PFSK-1 (cell line): Measurements from ENCODE around the gene TMEM132D.

Experiments
- POLR2AphosphoS5 ChIP-seq: IDR thresholded peaks from 2 replicates; pipeline ENCODE4 v1.6.1; 2012; ENCODE audit warnings: low read depth, mild to moderate bottlenecking, control low read depth, low read length, moderate library complexity
- REST ChIP-seq, 2 experiments: IDR thresholded peaks; 2 replicates each; pipeline versions ENCODE4 v1.6.1 to v1.8.0; 2011 to 2012; ENCODE audit warnings: low read depth in 2 of 2, low read length in 2 of 2, control low read depth in 1 of 2, inconsistent platforms in 1 of 2, mild to moderate bottlenecking in 1 of 2, moderate library complexity in 1 of 2; ENCODE audit not compliant: insufficient read depth in 1 of 2
- SIN3A ChIP-seq: IDR thresholded peaks from 2 replicates; pipeline ENCODE4 v1.6.1; 2012; ENCODE audit warnings: mild to moderate bottlenecking, low read length, moderate library complexity, borderline replicate concordance; ENCODE audit not compliant: insufficient read depth
- TAF1 ChIP-seq: IDR thresholded peaks from 2 replicates; pipeline ENCODE4 v1.6.1; 2012; ENCODE audit warnings: low read length, control low read depth, borderline replicate concordance; ENCODE audit not compliant: insufficient read depth

GRCh38 chr12:129446696-129447095 is 457.1 kb downstream of the TMEM132D start:
- no peak for TF ChIP-seq REST (IDR thresholded peaks at IDR 0.05; ENCODE audit: insufficient read depth in 1 of 2, low read depth in 2 of 2, low read length in 2 of 2)
- no peak for TF ChIP-seq SIN3A
- TF ChIP-seq POLR2AphosphoS5: no peak
- no peak for TF ChIP-seq TAF1
